ENCODE measurements around the gene TBX10.
"Not testable (repeated sequence)": the region's sequence is repeated elsewhere in the genome, so short reads cannot be mapped to it uniquely, and the experiment has no call there.

Gene TBX10

GRCh38 chr11:67639438-67639859 lies at the start of gene TBX10:
TBX10 (minus strand) TSS chr11:67639763; CDS start chr11:67639472, 291 bp downstream.
- DNase-seq (ENCODE audit: low read depth in 2 of 2, low spot score in 1 of 2): no peak

GRCh38 chr11:67689178-67689577 lies 49.6 kb upstream of the TBX10 start:
- DNase-seq (ENCODE audit: low read depth in 2 of 2, low spot score in 1 of 2): no peak

- no peak for DNase-seq (ENCODE audit: low read depth in 2 of 2, low spot score in 1 of 2)
Measured at GRCh38 chr11:67687986-67688385, 48.4 kb upstream of the TBX10 start.

- DNase-seq (ENCODE audit: low read depth in 2 of 2, low spot score in 1 of 2): not testable (repeated sequence)
Measured at GRCh38 chr11:67685641-67686332, 46.2 kb upstream of the TBX10 start.

- not testable (repeated sequence) for DNase-seq (ENCODE audit: low read depth in 2 of 2, low spot score in 1 of 2)
Measured at GRCh38 chr11:67682126-67683034, 42.8 kb upstream of the TBX10 start.

- DNase-seq (ENCODE audit: low read depth in 2 of 2, low spot score in 1 of 2): no peak
Measured at GRCh38 chr11:67680696-67681470, 41.3 kb upstream of the TBX10 start.

GRCh38 chr11:67675058-67675747 lies 35.6 kb upstream of the TBX10 start:
- no peak for DNase-seq (ENCODE audit: low read depth in 2 of 2, low spot score in 1 of 2)

- no peak for DNase-seq (ENCODE audit: low read depth in 2 of 2, low spot score in 1 of 2)
Measured at GRCh38 chr11:67674442-67674871, 34.9 kb upstream of the TBX10 start, which contains the start of gene ALDH3B2. ALDH3B2 (minus strand) TSS chr11:67674623; CDS start chr11:67666935, 7,688 bp downstream.

- no peak for DNase-seq (ENCODE audit: low read depth in 2 of 2, low spot score in 1 of 2)
Measured at GRCh38 chr11:67673902-67674301, 34.3 kb upstream of the TBX10 start.

- DNase-seq (ENCODE audit: low read depth in 2 of 2, low spot score in 1 of 2): no peak
Measured at GRCh38 chr11:67673358-67673757, 33.8 kb upstream of the TBX10 start.

- no peak for DNase-seq (ENCODE audit: low read depth in 2 of 2, low spot score in 1 of 2)
Measured at GRCh38 chr11:67671211-67671520, 31.6 kb upstream of the TBX10 start.

- DNase-seq (ENCODE audit: low read depth in 2 of 2, low spot score in 1 of 2): no peak
Measured at GRCh38 chr11:67670316-67671210, 31.0 kb upstream of the TBX10 start.

- no peak for DNase-seq (ENCODE audit: low read depth in 2 of 2, low spot score in 1 of 2)
Measured at GRCh38 chr11:67668192-67668551, 28.6 kb upstream of the TBX10 start.

- no peak for DNase-seq (ENCODE audit: low read depth in 2 of 2, low spot score in 1 of 2)
Measured at GRCh38 chr11:67667490-67668191, 28.1 kb upstream of the TBX10 start.

- DNase-seq (ENCODE audit: low read depth in 2 of 2, low spot score in 1 of 2): no peak
Measured at GRCh38 chr11:67666676-67667489, 27.3 kb upstream of the TBX10 start.

- no peak for DNase-seq (ENCODE audit: low read depth in 2 of 2, low spot score in 1 of 2)
Measured at GRCh38 chr11:67666303-67666645, 26.7 kb upstream of the TBX10 start.

GRCh38 chr11:67665541-67666302 lies 26.2 kb upstream of the TBX10 start:
- no peak for DNase-seq (ENCODE audit: low read depth in 2 of 2, low spot score in 1 of 2)
